Activated CD8-positive, alpha-beta memory T cell treated with anti-CD3 and anti-CD28 coated beads, Interleukin-2, amount 50 U/mL, for 4 hours (primary cell): ENCODE measurements around the gene LYPD3.
"Not testable (repeated sequence)": the region's sequence is repeated elsewhere in the genome, so short reads cannot be mapped to it uniquely, and the experiment has no call there.

Experiments
- DNase-seq: peaks from one replicate; pipeline ENCODE4 v3.0.0-alpha.2; 2020

LYPD3 gene

GRCh38 chr19:43460362-43461016 is 4.9 kb downstream of the LYPD3 start:
- DNase-seq, result no peak

DNA sequence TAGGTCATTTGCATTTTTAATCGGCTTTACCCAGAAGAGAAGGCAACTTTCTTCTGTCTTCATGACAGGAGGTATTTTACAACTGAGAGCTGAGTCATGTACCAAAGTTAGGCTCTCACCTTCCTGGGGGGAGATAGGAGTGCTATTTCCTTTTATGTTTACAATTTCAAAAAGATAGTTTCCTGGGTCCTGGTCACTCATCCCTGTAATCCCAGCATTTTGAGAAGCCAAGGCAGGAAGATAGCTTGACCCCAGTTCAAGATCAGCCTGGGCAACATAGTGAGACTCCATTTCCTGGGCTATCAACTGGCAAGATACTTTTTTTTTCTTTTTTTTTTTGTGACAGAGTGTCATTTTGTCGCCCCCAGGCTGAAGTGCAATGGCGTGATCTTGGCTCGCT is 7.6 kb downstream of the LYPD3 start:
- DNase-seq, result no peak

- no peak for DNase-seq
Measured at GRCh38 chr19:43455321-43456113, 9.9 kb downstream of the LYPD3 start.

GRCh38 chr19:43454031-43454430 is 11.4 kb downstream of the LYPD3 start:
- DNase-seq, result no peak

DNA sequence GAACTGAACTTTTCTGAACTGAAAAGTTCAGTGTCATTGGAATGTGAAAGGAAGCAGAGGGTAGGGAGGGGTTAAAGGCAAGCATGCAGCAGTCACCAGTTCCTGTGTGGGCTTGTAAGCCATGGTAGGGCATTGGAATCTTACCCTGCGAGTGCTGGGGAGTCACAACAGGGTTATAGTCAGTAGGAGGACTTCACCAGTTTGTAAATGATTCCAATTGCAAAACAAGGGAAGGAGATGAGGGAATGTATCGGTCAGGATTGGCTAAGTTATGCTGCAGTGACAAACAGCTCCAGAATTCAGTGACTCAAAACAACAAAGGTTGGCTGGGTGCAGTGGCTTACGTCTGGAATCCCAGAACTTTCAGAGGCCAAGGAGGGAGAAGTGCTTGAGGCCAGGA is 12.8 kb downstream of the LYPD3 start:
- DNase-seq, result no peak

- no peak for DNase-seq
Measured at GRCh38 chr19:43450545-43450997, 14.8 kb downstream of the LYPD3 start.

DNA sequence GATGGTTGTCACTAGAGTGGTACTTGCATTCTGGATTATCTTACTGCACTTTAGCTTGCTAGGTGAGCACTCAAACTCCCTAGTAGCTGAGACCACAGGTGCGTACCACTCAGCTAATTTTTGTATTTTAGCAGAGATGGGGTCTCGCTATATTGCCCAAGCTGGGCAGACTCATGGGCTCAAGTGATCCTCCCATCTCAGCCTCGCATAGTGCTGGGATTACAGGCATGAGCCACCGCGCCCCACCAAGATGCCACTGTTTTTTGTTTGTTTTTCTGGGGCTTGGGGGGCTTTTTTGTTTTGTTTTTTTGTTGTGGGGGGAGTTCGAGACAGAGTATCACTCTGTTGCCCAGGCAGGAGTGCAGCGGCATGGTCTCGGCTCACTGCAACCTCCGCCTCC is 17.8 kb downstream of the LYPD3 start:
- DNase-seq, result no peak

GRCh38 chr19:43446746-43447489 is 18.5 kb downstream of the LYPD3 start:
- peak; percentile 83 for DNase-seq

DNA sequence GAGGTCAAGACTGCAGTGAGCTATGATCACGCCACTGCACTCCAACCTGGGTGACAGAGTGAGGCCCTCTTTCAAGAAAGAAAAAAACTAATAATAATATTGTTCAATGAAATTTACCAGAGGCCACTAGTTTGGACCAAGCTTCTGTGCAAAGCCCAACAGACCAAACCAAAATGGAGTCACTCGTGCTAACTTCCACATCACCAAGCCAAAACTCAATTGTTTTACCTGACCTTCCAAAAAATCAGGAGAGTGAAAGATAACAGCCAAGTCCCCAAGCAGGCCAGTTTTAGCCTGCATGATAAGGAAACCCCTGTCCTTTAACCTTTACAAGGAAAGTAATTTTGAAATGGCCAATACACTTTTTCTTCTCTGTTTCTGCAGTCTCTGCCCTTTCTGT is 20.0 kb downstream of the LYPD3 start:
- no peak for DNase-seq

DNA sequence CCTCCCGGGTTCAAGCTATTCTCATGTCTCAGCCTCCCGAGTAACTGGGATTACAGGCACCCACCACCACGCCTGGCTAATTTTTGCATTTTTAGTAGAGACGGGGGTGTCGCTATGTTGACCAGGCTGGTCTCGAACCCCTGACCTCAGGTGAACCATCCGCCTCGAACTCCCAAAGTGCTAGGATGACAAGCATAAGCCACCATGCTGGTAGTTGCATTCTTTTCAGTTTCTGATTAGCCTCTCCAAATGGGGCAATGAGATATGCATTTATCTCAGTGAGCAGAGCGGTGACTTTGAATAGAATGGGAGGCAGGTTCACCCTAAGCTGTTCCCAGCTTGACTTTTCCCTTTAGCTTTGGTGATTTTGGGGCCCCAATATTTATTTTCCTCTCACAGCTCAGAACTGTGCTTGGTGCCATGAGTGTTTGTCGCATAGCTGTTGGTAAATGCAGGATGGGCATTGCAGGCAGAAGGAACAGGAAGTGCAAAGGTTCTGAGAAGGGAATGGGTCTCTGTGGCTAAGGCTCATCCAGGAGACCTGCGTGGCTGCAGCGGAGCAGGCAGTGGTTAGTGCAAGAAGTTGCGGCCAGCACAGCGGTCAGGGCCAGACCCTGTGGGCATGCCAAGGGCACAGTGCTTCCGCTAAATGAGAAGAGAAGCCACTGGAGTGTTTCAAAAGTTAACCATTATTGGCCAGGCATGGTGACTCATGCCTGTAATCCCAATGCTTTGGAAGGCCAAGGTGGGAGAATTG is 20.7 kb downstream of the LYPD3 start:
- no peak for DNase-seq

DNA sequence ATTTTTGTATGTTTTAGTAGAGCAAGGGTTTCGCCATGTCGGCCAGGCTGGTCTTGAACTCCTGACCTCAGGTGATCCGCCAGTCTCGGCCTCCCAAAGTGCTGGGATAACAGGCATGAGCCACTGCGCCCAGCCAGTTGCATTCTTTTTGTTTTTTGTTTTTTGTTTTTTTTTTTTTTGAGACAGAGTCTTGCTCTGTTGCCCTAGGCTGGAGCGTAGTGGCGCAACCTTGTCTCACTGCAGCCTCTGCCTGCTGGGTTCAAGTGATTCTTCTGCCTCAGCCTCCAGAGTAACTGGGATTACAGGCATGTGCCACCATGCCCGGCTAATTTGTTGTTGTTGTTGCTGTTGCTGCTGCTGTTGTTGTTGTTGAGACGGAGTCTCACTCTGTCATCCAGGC is 21.3 kb downstream of the LYPD3 start:
- not testable (repeated sequence) for DNase-seq

- no peak for DNase-seq
Measured at GRCh38 chr19:43441716-43442115, 23.7 kb downstream of the LYPD3 start.

DNA sequence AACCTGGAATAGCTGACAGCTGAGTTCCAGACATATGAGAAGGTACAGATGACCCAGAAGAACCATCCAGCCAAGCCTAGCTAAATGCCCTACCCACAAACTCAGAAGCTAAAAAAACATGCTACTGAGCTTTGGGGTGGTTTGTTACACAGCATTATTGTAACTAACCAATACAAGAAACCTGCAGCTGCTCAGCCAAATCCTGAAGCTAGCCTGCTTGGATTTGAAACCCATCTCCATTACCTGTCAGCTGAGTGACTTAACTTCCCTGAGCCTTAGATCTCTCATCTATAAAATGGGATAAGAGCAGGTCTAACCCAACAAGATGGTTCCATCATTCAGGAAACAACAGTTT is 25.7 kb downstream of the LYPD3 start:
- DNase-seq, result no peak

- DNase-seq, result peak; percentile 27
Measured at GRCh38 chr19:43439032-43439708, 26.2 kb downstream of the LYPD3 start.

GRCh38 chr19:43438291-43439031 is 26.9 kb downstream of the LYPD3 start:
- DNase-seq, result no peak

- DNase-seq, result no peak
Measured at GRCh38 chr19:43437712-43438111, 27.7 kb downstream of the LYPD3 start.

DNA sequence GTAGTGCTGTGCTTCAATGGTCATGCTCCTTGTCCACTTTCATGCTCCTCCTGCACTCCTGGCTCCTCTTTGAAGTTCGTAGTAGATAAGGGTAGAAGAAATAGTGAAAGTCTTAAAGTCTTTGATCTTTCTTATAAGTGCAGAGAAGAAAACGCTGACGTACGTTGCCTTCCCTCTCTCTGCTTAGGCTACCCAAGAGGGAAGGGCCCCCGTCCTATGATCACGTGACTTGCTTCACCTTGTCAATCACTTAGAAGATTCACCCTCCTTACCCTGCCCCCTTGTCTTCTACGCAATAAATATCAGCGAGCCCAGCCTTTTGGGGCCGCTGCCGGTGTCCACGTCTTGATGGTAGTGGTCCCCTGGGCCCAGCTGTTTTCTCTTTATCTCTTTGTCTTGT is 28.1 kb downstream of the LYPD3 start:
- not testable (repeated sequence) for DNase-seq

DNA sequence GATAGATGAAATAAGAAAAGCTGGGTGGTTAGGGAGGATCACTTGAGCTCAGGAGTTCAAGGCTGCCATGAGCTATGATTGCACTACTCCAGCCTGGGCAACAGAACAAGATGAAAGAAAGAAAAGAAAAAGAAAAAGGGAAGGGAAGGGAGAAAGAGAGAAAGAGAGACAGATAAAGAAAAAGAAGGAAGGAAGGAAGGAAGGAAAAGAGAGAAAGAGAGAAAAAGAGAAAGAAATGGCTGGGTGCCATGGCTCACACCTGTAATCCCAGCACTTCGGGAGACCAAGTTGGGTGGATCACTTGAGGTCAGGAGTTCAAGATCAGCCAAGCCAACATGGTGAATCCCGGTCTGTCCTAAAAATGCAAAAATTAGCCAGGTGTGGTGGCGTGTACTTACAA is 29.6 kb downstream of the LYPD3 start:
- DNase-seq, result no peak

- DNase-seq, result no peak
Measured at GRCh38 chr19:43433689-43434088, 31.7 kb downstream of the LYPD3 start.

DNA sequence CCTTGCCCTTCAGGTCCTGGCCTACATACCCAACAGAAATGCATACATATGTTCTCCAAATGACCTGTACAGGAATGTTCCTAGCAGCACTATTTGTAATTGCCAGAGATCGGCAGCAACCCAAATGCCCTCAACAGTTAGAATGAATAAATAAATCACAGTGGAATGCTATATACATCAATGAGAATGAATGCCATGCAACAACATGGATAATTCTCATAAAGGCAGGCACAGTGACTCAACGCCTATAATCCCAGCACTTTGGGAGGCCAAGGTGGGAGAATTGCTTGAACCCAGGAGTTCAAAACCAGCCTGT is 32.1 kb downstream of the LYPD3 start:
- no peak for DNase-seq

- DNase-seq, result no peak
Measured at GRCh38 chr19:43430976-43431375, 34.4 kb downstream of the LYPD3 start.

GRCh38 chr19:43430142-43430710 is 35.2 kb downstream of the LYPD3 start:
- DNase-seq, result no peak
